DND-41 (cell line): Measurements from ENCODE around the gene NFATC2IP.

Source experiments
- EZH2 ChIP-seq: IDR thresholded peaks from 3 replicates; pipeline ENCODE4 v1.6.1; 2012; ENCODE audit warnings: borderline replicate concordance, low read depth, mild to moderate bottlenecking, moderate library complexity, low read length, inconsistent platforms; ENCODE audit not compliant: severe bottlenecking
- TF ChIP-seq, protein P1 (sequence below): IDR thresholded peaks from 2 replicates; pipeline ENCODE4 v1.5.1; 2012; ENCODE audit warnings: borderline replicate concordance, low read length, moderate library complexity, mild to moderate bottlenecking; ENCODE audit not compliant: poor library complexity, severe bottlenecking; ENCODE audit errors: extremely low read depth

DNA sequence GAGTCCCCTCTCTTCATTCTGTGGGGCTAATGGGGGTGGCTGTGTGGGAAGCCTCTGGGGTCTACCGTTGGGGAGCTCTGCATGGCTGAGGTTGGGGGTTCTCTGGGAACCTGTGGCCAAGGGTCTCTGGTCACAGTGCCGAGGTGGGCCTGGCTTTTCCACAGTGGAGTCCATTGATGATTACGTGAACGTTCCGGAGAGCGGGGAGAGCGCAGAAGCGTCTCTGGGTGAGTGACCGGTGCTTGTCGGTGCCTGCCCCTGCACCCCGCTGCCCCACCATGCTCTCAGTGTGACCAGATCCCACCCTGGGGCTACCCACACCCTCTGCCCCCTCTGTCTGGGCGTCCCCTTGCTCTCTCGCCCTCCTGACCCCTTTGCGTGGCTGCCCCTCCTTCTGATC is 38.6 kb downstream of the NFATC2IP start:
- TF ChIP-seq, protein P1, sequence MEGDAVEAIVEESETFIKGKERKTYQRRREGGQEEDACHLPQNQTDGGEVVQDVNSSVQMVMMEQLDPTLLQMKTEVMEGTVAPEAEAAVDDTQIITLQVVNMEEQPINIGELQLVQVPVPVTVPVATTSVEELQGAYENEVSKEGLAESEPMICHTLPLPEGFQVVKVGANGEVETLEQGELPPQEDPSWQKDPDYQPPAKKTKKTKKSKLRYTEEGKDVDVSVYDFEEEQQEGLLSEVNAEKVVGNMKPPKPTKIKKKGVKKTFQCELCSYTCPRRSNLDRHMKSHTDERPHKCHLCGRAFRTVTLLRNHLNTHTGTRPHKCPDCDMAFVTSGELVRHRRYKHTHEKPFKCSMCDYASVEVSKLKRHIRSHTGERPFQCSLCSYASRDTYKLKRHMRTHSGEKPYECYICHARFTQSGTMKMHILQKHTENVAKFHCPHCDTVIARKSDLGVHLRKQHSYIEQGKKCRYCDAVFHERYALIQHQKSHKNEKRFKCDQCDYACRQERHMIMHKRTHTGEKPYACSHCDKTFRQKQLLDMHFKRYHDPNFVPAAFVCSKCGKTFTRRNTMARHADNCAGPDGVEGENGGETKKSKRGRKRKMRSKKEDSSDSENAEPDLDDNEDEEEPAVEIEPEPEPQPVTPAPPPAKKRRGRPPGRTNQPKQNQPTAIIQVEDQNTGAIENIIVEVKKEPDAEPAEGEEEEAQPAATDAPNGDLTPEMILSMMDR, result no peak
- TF ChIP-seq EZH2, result no peak
